Adrenal gland (tissue), 5 donors: ENCODE measurements around the gene NCKAP5.

ENCODE experiments used
- CTCF ChIP-seq, 6 experiments: fragments of 450-650 bp in 4 of 6; fragments of 200-600 bp in 2 of 6; sonication (generic) in 1 of 6; IDR thresholded peaks; 1 replicate in 5 of 6; 2 replicates in 1 of 6; pipeline versions ENCODE4 v1.5.1 to v1.8.0; 2016 to 2021; ENCODE audit warnings: antibody characterized with exemption in 6 of 6, mild to moderate bottlenecking in 2 of 6, moderate library complexity in 1 of 6
- POLR2A ChIP-seq, 2 donors: fragments of 450-650 bp; IDR thresholded peaks; one replicate each; pipeline ENCODE4 v1.6.1; 2017; ENCODE audit warnings: antibody characterized with exemption in 2 of 2, mild to moderate bottlenecking in 2 of 2, moderate library complexity in 1 of 2
- donor health status: DM: no; HTN: no; CAD: no.

- TF ChIP-seq CTCF (IDR thresholded peaks at IDR 0.05) (no peak), POLR2A (IDR thresholded peaks at IDR 0.05) (no peak)
Measured at GRCh38 chr2:133097666-133098065, 470.6 kb downstream of the NCKAP5 start.
